ENCODE results near the gene HADHA. TPM values are rescaled to one million over a fixed set of nuclear protein-coding genes. Genes with fewer than 3 reads are reported as not detected.

Gene HADHA
- total and polyA plus RNA-seq, 4 donors, result 35.2 to 117 (median 94.2) TPM

DNA sequence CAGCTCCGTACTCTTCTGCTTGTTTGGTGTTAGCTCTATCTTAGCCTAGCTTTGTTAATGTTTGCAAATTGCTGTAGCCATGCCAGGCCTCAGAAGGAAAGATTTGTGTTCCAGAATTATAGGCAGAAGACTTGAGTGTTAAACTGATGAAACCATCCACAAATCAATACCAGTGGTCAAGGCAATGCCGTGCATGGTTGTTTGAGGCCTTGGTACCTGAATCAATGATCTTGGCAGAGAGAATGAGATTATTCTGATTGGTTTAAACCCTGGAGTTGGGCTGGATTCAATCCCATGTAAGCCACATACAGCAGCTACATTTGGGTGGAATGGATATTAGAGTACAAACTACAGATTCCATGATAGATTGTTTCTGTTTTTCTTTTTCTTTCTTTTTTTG lies 5.2 kb upstream of the HADHA start:
- DNase-seq (no peak), ATAC-seq (ENCODE audit: insufficient read depth, low FRiP score) (no peak)
- 93 to 100% methylated on average over 2 of the region's 2 CpGs for WGBS, 2 donors
- H3K27me3 ChIP-seq (ENCODE audit: control insufficient read depth in 3 of 3, insufficient read depth in 3 of 3, low read length in 2 of 3), result no peaks in the 10 kb centered on the region
- H3K4me3 ChIP-seq, result no peak overlapping the region
- H3K9ac ChIP-seq (ENCODE audit: insufficient read depth in 1 of 2, low read length in 2 of 2), result no peak overlapping the region
- TF ChIP-seq, protein P1, sequence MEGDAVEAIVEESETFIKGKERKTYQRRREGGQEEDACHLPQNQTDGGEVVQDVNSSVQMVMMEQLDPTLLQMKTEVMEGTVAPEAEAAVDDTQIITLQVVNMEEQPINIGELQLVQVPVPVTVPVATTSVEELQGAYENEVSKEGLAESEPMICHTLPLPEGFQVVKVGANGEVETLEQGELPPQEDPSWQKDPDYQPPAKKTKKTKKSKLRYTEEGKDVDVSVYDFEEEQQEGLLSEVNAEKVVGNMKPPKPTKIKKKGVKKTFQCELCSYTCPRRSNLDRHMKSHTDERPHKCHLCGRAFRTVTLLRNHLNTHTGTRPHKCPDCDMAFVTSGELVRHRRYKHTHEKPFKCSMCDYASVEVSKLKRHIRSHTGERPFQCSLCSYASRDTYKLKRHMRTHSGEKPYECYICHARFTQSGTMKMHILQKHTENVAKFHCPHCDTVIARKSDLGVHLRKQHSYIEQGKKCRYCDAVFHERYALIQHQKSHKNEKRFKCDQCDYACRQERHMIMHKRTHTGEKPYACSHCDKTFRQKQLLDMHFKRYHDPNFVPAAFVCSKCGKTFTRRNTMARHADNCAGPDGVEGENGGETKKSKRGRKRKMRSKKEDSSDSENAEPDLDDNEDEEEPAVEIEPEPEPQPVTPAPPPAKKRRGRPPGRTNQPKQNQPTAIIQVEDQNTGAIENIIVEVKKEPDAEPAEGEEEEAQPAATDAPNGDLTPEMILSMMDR (IDR thresholded peaks at IDR 0.05; ENCODE audit: control extremely low read depth, extremely low read depth), result no peak
- no peak overlapping the region for H3K27ac ChIP-seq (ENCODE audit: low read depth in 1 of 2, low read length in 1 of 2)
- H3K36me3 ChIP-seq (ENCODE audit: control insufficient read depth in 4 of 4, insufficient read depth in 4 of 4, low read length in 4 of 4), result peaks cover 0 to 5% (median 0%) of the 10 kb centered on the region in 4 donors
- no peaks in the 10 kb centered on the region for H3K9me3 ChIP-seq (ENCODE audit: control insufficient read depth in 4 of 4, insufficient read depth in 3 of 4, low read length in 3 of 4)
- H3K4me1 ChIP-seq (ENCODE audit: control insufficient read depth in 5 of 5, insufficient read depth in 5 of 5, low read length in 5 of 5), result peaks cover 2 to 21% (median 13%) of the 10 kb centered on the region in 5 donors

DNA sequence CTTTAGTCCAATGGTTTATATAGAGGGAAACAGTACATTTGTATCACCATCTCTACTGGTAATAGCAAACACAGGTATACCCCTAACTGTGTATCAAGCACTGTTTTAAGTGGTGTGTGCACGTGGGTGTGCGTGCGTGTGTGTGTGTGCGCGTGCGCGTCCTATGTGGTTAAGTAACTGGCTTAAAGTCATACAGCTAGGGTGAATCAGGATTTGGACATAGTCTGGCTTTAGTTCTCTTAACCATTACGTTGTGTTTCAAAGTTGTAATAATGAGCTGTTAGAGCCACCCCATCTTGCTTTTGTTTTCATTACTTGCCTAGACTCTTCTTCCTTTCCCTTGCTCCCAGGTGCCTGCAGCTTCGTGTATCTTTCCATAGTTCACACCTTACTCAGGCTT lies 2.4 kb upstream of the HADHA start:
- no peaks in the 10 kb centered on the region for H3K9me3 ChIP-seq (ENCODE audit: control insufficient read depth in 4 of 4, insufficient read depth in 3 of 4, low read length in 3 of 4)
- ATAC-seq (ENCODE audit: insufficient read depth, low FRiP score) (no peak), DNase-seq (peak in 1 of 3 donors; percentile 11)
- 70 to 76% methylated on average over 9 of the region's 9 CpGs for WGBS, 2 donors
- H3K27me3 ChIP-seq (ENCODE audit: control insufficient read depth in 3 of 3, insufficient read depth in 3 of 3, low read length in 2 of 3), result no peaks in the 10 kb centered on the region
- H3K4me3 ChIP-seq, result no peak overlapping the region
- H3K9ac ChIP-seq (ENCODE audit: insufficient read depth in 1 of 2, low read length in 2 of 2), result peak overlapping the region in 1 of 2 donors; percentile 54
- TF ChIP-seq, protein P1 (IDR thresholded peaks at IDR 0.05; ENCODE audit: control extremely low read depth, extremely low read depth), result no peak
- H3K36me3 ChIP-seq (ENCODE audit: control insufficient read depth in 4 of 4, insufficient read depth in 4 of 4, low read length in 4 of 4), result peaks cover 0 to 12% (median 0%) of the 10 kb centered on the region in 4 donors
- H3K27ac ChIP-seq (ENCODE audit: low read depth in 1 of 2, low read length in 1 of 2), result peak overlapping the region in 1 of 2 donors; percentile 54
- peaks cover 6 to 27% (median 13%) of the 10 kb centered on the region in 5 donors for H3K4me1 ChIP-seq (ENCODE audit: control insufficient read depth in 5 of 5, insufficient read depth in 5 of 5, low read length in 5 of 5)

DNA sequence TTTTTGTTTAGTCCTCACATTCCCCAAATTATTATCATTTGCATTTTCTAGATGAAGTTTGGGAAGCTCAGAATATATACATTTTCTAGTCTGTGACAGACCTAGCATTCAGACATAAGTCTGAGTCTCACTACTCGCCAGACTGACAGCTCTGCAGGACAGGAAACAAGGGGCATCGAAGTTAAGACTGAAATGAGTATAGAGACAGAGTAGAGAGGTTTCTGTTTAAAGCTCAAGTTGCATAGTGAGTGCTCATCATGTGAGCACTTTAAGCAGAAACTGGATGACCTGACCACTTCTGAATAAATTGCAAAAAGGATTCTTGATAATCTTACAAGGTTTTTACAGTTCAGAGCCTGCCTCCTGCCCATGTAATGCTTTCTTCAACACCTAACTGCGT lies 1.4 kb upstream of the HADHA start:
- Histone ChIP-seq H3K9ac (ENCODE audit: insufficient read depth in 1 of 2, low read length in 2 of 2) (peak overlapping the region in 1 of 2 donors; percentile 63), H3K36me3 (ENCODE audit: control insufficient read depth in 4 of 4, insufficient read depth in 4 of 4, low read length in 4 of 4) (peaks cover 0 to 12% (median 0%) of the 10 kb centered on the region in 4 donors), H3K27me3 (ENCODE audit: control insufficient read depth in 3 of 3, insufficient read depth in 3 of 3, low read length in 2 of 3) (no peaks in the 10 kb centered on the region), H3K27ac (ENCODE audit: low read depth in 1 of 2, low read length in 1 of 2) (peak overlapping the region in 1 of 2 donors; percentile 98), H3K4me1 (ENCODE audit: control insufficient read depth in 5 of 5, insufficient read depth in 5 of 5, low read length in 5 of 5) (peaks cover 6 to 27% (median 13%) of the 10 kb centered on the region in 5 donors), H3K4me3 (peak overlapping the region; percentile 76), H3K9me3 (ENCODE audit: control insufficient read depth in 4 of 4, insufficient read depth in 3 of 4, low read length in 3 of 4) (no peaks in the 10 kb centered on the region)
- TF ChIP-seq, protein P1 (IDR thresholded peaks at IDR 0.05; ENCODE audit: control extremely low read depth, extremely low read depth), result no peak
- DNase-seq, result peak in 1 of 3 donors; percentile 10
- no peak for ATAC-seq (ENCODE audit: insufficient read depth, low FRiP score)
- 17 to 20% methylated on average over 3 of the region's 3 CpGs for WGBS, 2 donors

DNA sequence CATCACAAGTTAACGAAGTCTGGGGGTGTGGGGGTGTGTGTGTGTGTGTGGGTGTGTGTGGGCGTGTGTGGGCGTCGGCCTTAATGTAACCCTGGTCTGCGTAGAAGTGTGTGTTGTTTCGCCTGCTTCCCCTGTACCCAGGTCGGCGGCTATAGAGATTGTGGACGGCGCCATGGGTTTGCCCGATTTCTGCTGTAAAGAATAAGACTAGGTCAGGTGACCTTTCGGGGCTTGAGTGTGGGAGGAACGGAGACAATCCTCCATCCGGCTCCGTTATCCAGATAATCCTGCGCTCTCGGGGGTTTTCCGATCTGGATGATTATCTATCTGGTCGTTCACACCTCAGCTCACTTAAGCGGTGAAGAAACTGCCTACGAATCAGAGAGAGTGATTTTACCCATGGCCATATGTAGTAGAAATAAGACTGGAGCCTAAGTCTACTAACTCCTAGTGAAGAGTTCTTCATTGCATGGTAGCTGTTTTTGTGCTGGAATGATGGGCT lies 850 bp upstream of the HADHA start:
- Histone ChIP-seq H3K4me3 (peak overlapping the region; percentile 76), H3K4me1 (ENCODE audit: control insufficient read depth in 5 of 5, insufficient read depth in 5 of 5, low read length in 5 of 5) (peaks cover 6 to 27% (median 13%) of the 10 kb centered on the region in 5 donors), H3K36me3 (ENCODE audit: control insufficient read depth in 4 of 4, insufficient read depth in 4 of 4, low read length in 4 of 4) (peaks cover 0 to 12% (median 0%) of the 10 kb centered on the region in 4 donors), H3K9ac (ENCODE audit: insufficient read depth in 1 of 2, low read length in 2 of 2) (peak overlapping the region; percentile 63 to 87), H3K9me3 (ENCODE audit: control insufficient read depth in 4 of 4, insufficient read depth in 3 of 4, low read length in 3 of 4) (no peaks in the 10 kb centered on the region), H3K27me3 (ENCODE audit: control insufficient read depth in 3 of 3, insufficient read depth in 3 of 3, low read length in 2 of 3) (no peaks in the 10 kb centered on the region), H3K27ac (ENCODE audit: low read depth in 1 of 2, low read length in 1 of 2) (peak overlapping the region; percentile 98)
- WGBS, 2 donors, result 0% methylated on average over 21 of the region's 21 CpGs
- peak; percentile 17 for ATAC-seq (ENCODE audit: insufficient read depth, low FRiP score)
- TF ChIP-seq, protein P1 (IDR thresholded peaks at IDR 0.05; ENCODE audit: control extremely low read depth, extremely low read depth), result no peak
- DNase-seq, result no peak

Data from lung (tissue), 12 donors.